H1 (cell line): Measurements from ENCODE around the gene PSMB11. TPM values are rescaled to one million over a fixed set of nuclear protein-coding genes. Genes with fewer than 3 reads are reported as not detected.

ENCODE experiments used
- ASH2L ChIP-seq: fragments of 200-600, 300-600 bp; sonication (generic); IDR thresholded peaks from one replicate; pipeline ENCODE4 v1.7.1; 2017; ENCODE audit warnings: low read length
- BACH1 ChIP-seq: IDR thresholded peaks from 2 replicates; pipeline ENCODE4 v1.6.1; 2012; ENCODE audit warnings: low read length, improper control_type of control experiment
- BCL11A ChIP-seq, 2 experiments: IDR thresholded peaks; one replicate each; pipeline ENCODE4 v1.6.1; 2011; ENCODE audit warnings: low read depth in 2 of 2, low read length in 2 of 2, mild to moderate bottlenecking in 2 of 2
- CEBPB ChIP-seq: IDR thresholded peaks from 2 replicates; pipeline ENCODE4 v1.6.1; 2012; ENCODE audit warnings: low read depth, low read length
- CHD1 ChIP-seq: IDR thresholded peaks from 2 replicates; pipeline ENCODE4 v1.6.1; 2012; ENCODE audit warnings: low read depth, low read length, improper control_type of control experiment
- CHD2 ChIP-seq: IDR thresholded peaks from 2 replicates; pipeline ENCODE4 v1.6.1; 2012; ENCODE audit warnings: low read length, improper control_type of control experiment
- E2F6 ChIP-seq: IDR thresholded peaks from 2 replicates; pipeline ENCODE4 v1.6.1; 2012; ENCODE audit warnings: inconsistent platforms
- EGR1 ChIP-seq: IDR thresholded peaks from 2 replicates; pipeline ENCODE4 v1.6.1; 2011; ENCODE audit warnings: low read depth, low read length, borderline replicate concordance
- EP300 ChIP-seq, 2 experiments: IDR thresholded peaks; 1 replicate in 1 of 2; 2 replicates in 1 of 2; pipeline ENCODE4 v1.6.1; 2011 to 2012; ENCODE audit warnings: low read depth in 2 of 2, low read length in 2 of 2, mild to moderate bottlenecking in 2 of 2, borderline replicate concordance in 1 of 2, inconsistent platforms in 1 of 2, moderate library complexity in 1 of 2
- HDAC2 ChIP-seq, 2 experiments: fragments of 300-600 bp in 1 of 2; sonication (generic) in 1 of 2; IDR thresholded peaks; 2 replicates each; pipeline ENCODE4 v1.6.1; 2011 to 2012; ENCODE audit warnings: low read depth in 2 of 2, low read length in 2 of 2, mild to moderate bottlenecking in 2 of 2, moderate library complexity in 2 of 2, borderline replicate concordance in 1 of 2, inconsistent platforms in 1 of 2
- JUN ChIP-seq: IDR thresholded peaks from 2 replicates; pipeline ENCODE4 v1.6.1; 2011; ENCODE audit warnings: low read depth, mild to moderate bottlenecking, improper control_type of control experiment, low read length
- KDM4A ChIP-seq: IDR thresholded peaks from one replicate; pipeline ENCODE4 v1.7.1; 2012; ENCODE audit warnings: low read depth, mild to moderate bottlenecking, moderate library complexity, low read length, inconsistent platforms; ENCODE audit not compliant: severe bottlenecking
- MAX ChIP-seq: IDR thresholded peaks from 2 replicates; pipeline ENCODE4 v1.6.1; 2012; ENCODE audit warnings: inconsistent platforms
- POLR2A ChIP-seq, 2 experiments: IDR thresholded peaks; 1 replicate in 1 of 2; 2 replicates in 1 of 2; pipeline ENCODE4 v1.6.1; 2011; ENCODE audit warnings: low read depth in 2 of 2, low read length in 2 of 2, mild to moderate bottlenecking in 2 of 2; ENCODE audit errors: control extremely low read depth in 1 of 2
- POLR2AphosphoS5 ChIP-seq: IDR thresholded peaks from 2 replicates; pipeline ENCODE4 v1.6.1; 2011; ENCODE audit warnings: low read depth, low read length
- RAD21 ChIP-seq, 2 experiments: IDR thresholded peaks in 1 of 2; conservative IDR thresholded peaks in 1 of 2; 2 replicates each; pipeline ENCODE4 v1.6.1; 2011; ENCODE audit warnings: low read depth in 2 of 2, low read length in 2 of 2, improper control_type of control experiment in 1 of 2, inconsistent platforms in 1 of 2, mild to moderate bottlenecking in 1 of 2, moderate library complexity in 1 of 2
- RNF2 ChIP-seq: fragments of 200-900, 300-1000 bp; sonication (generic); IDR thresholded peaks from 2 replicates; pipeline ENCODE4 v1.7.1; 2016; ENCODE audit warnings: borderline replicate concordance, low read depth, mild to moderate bottlenecking, antibody characterized with exemption, low read length; ENCODE audit not compliant: poor library complexity, severe bottlenecking; ENCODE audit errors: missing control alignments
- RXRA ChIP-seq: IDR thresholded peaks from 2 replicates; pipeline ENCODE4 v1.6.1; 2011; ENCODE audit warnings: low read depth, mild to moderate bottlenecking, low read length, moderate library complexity; ENCODE audit not compliant: insufficient read depth
- SIN3A ChIP-seq, 2 experiments: IDR thresholded peaks in 1 of 2; conservative IDR thresholded peaks in 1 of 2; 2 replicates each; pipeline ENCODE4 v1.6.1; 2011 to 2012; ENCODE audit warnings: low read length in 2 of 2, improper control_type of control experiment in 1 of 2, low read depth in 1 of 2, mild to moderate bottlenecking in 1 of 2
- SIRT6 ChIP-seq: IDR thresholded peaks from one replicate; pipeline ENCODE4 v1.7.1; 2012; ENCODE audit warnings: low read length, inconsistent platforms
- SIX5 ChIP-seq: IDR thresholded peaks from 2 replicates; pipeline ENCODE4 v1.6.1; 2011; ENCODE audit warnings: mild to moderate bottlenecking, low read depth, low read length
- SP2 ChIP-seq: IDR thresholded peaks from 2 replicates; pipeline ENCODE4 v1.6.1; 2012; ENCODE audit warnings: mild to moderate bottlenecking, low read length, inconsistent platforms
- TAF1 ChIP-seq: IDR thresholded peaks from 2 replicates; pipeline ENCODE4 v1.6.1; 2011; ENCODE audit warnings: mild to moderate bottlenecking, low read depth, low read length
- ZNF274 ChIP-seq: IDR thresholded peaks from 2 replicates; pipeline ENCODE4 v1.7.0; 2012; ENCODE audit warnings: low read length, borderline replicate concordance; ENCODE audit errors: extremely low read depth
- polyA plus RNA-seq, 7 experiments: library from polyadenylated mRNA; depleted of rRNA in 3 of 7; stranded (reverse) in 5 of 7; unstranded in 2 of 7; fragments of >200 nt in 5 of 7; fragments of 200-250 nt in 2 of 7; gene quantifications; 1 replicate in 5 of 7; 2 replicates in 1 of 7; 4 replicates in 1 of 7; pipeline versions ENCODE4 v1.2.1 to v1.2.3, GENCODE V29; 2011 to 2013; ENCODE audit warnings: missing spikeins in 2 of 7, mixed read lengths in 2 of 7
- total RNA-seq: library from RNA; stranded (reverse); fragmentation: NEBNext Ultra II Directional; extraction: Animal tissue kit (Norgen Biotek cat#: 25700); gene quantifications from 2 replicates; pipeline ENCODE4 v1.2.1, GENCODE V29; 2021

PSMB11 gene
- total and polyA plus RNA-seq, 2 of the 8 experiments (the other 6 are each of a cell fraction or from before 2014, with no cell fraction given) = not detected

GRCh38 chr14:23071244-23071920 is 29.4 kb downstream of the PSMB11 start (continued):
- TF ChIP-seq ZNF274 (no peak), ASH2L (peak; percentile 87), KDM4A (no peak), MAX (peak; percentile 63), RAD21 (IDR thresholded peaks at IDR 0.05 in 1 of 2, conservative IDR thresholded peaks at IDR 0.05 in 1 of 2; ENCODE audit: low read depth in 2 of 2, low read length in 2 of 2) (no peak), RNF2 (no peak), SIRT6 (no peak), BACH1 (no peak), CHD2 (peak; percentile 51; the same call in 1 of the 2 replicates), SP2 (no peak), EGR1 (peak; percentile 67; the same call in 1 of the 2 replicates), SIN3A (conservative IDR thresholded peaks at IDR 0.05 in 1 of 2, IDR thresholded peaks at IDR 0.05 in 1 of 2; ENCODE audit: low read depth in 1 of 2, low read length in 2 of 2) (peak; percentile 62 to 88; a peak in 3 of 4 replicates), EP300 (IDR thresholded peaks at IDR 0.05; ENCODE audit: borderline replicate concordance in 1 of 2, low read depth in 2 of 2, low read length in 2 of 2) (peak in 1 of 2 experiments; percentile 57; a peak in 1 of 3 replicates), POLR2A (IDR thresholded peaks at IDR 0.05; ENCODE audit: control extremely low read depth in 1 of 2, low read depth in 2 of 2, low read length in 2 of 2) (peak; percentile 66 to 81), CEBPB (no peak), RXRA (no peak), POLR2AphosphoS5 (peak; percentile 88), BCL11A (IDR thresholded peaks at IDR 0.05; ENCODE audit: low read depth in 2 of 2, low read length in 2 of 2) (no peak), E2F6 (no peak), CHD1 (no peak), HDAC2 (IDR thresholded peaks at IDR 0.05; ENCODE audit: borderline replicate concordance in 1 of 2, low read depth in 2 of 2, low read length in 2 of 2) (peak; percentile 28 to 84; a peak in 1 of 4 replicates), JUN (no peak), TAF1 (peak; percentile 94), SIX5 (no peak)
